ENCODE results near the gene NFE2.
"Not testable (repeated sequence)": the region's sequence is repeated elsewhere in the genome, so short reads cannot be mapped to it uniquely, and the experiment has no call there.

The NFE2 gene

GRCh38 chr12:54306925-54307741, 6.3 kb upstream of the NFE2 start:
- DNase-seq (ENCODE audit: low spot score), result no peak

- no peak for DNase-seq (ENCODE audit: low spot score)
Observed at GRCh38 chr12:54304187-54304810, 3.5 kb upstream of the NFE2 start.

GRCh38 chr12:54303640-54304039, 2.8 kb upstream of the NFE2 start:
- no peak for DNase-seq (ENCODE audit: low spot score)

- DNase-seq (ENCODE audit: low spot score), result no peak
Observed at GRCh38 chr12:54301428-54302048, 723 bp upstream of the NFE2 start.

- no peak for DNase-seq (ENCODE audit: low spot score)
Observed at GRCh38 chr12:54300225-54300731, 537 bp downstream of the NFE2 start.

- DNase-seq (ENCODE audit: low spot score), result no peak
Observed at GRCh38 chr12:54299515-54300224, 1.1 kb downstream of the NFE2 start.

- no peak for DNase-seq (ENCODE audit: low spot score)
Observed at GRCh38 chr12:54298904-54299303, 1.9 kb downstream of the NFE2 start.

- no peak for DNase-seq (ENCODE audit: low spot score)
Observed at GRCh38 chr12:54296393-54297099, 4.3 kb downstream of the NFE2 start.

GRCh38 chr12:54294953-54295566, 5.8 kb downstream of the NFE2 start:
- no peak for DNase-seq (ENCODE audit: low spot score)

GRCh38 chr12:54294152-54294952, 6.5 kb downstream of the NFE2 start:
- DNase-seq (ENCODE audit: low spot score), result no peak

GRCh38 chr12:54292931-54293241, 7.9 kb downstream of the NFE2 start:
- no peak for DNase-seq (ENCODE audit: low spot score)

- no peak for DNase-seq (ENCODE audit: low spot score)
Observed at GRCh38 chr12:54292083-54292930, 8.5 kb downstream of the NFE2 start.

GRCh38 chr12:54287261-54288157, 13.3 kb downstream of the NFE2 start:
- DNase-seq (ENCODE audit: low spot score), result no peak

GRCh38 chr12:54286042-54287030, 14.5 kb downstream of the NFE2 start:
- no peak for DNase-seq (ENCODE audit: low spot score)

GRCh38 chr12:54285150-54286041, 15.4 kb downstream of the NFE2 start:
- DNase-seq (ENCODE audit: low spot score), result no peak

GRCh38 chr12:54284070-54284780, 16.6 kb downstream of the NFE2 start:
- DNase-seq (ENCODE audit: low spot score), result not testable (repeated sequence)
